OCI-LY3 (cell line): ENCODE data around the gene HOXB3.

Experiments
- H2AFZ ChIP-seq: fragments of 200-600, 300-600 bp; shearing (Covaris generic); 2 replicates; pipeline ENCODE4 v1.6.0; 2014; ENCODE audit warnings: antibody characterized with exemption, low read depth, low read length
- H3K27ac ChIP-seq: fragments of 200-600, 300-600 bp; sonication (generic); 2 replicates; pipeline ENCODE4 v1.5.1; 2014; ENCODE audit warnings: mild to moderate bottlenecking, low read length, moderate library complexity, mixed read lengths
- H3K27me3 ChIP-seq: fragments of 200-600, 300-600 bp; sonication (generic); 2 replicates; pipeline ENCODE4 v1.6.1; 2014; ENCODE audit warnings: low read depth, low read length, mixed read lengths
- H3K36me3 ChIP-seq: fragments of 200-600, 300-600 bp; sonication (generic); replicated peaks from 2 replicates; pipeline ENCODE3; 2014; ENCODE audit warnings: low read depth, low read length, mixed read lengths
- H3K4me1 ChIP-seq: fragments of 300-600, 200-600 bp; sonication (generic); 2 replicates; pipeline ENCODE4 v1.6.1; 2014; ENCODE audit warnings: low read length, mixed read lengths
- H3K4me2 ChIP-seq: fragments of 200-600, 300-600 bp; sonication (generic); 2 replicates; pipeline ENCODE4 v1.6.1; 2014; ENCODE audit warnings: low read length, mixed read lengths
- H3K4me3 ChIP-seq: fragments of 300-600, 200-600 bp; sonication (generic); 2 replicates; pipeline ENCODE4 v1.5.1; 2014; ENCODE audit warnings: antibody characterized with exemption, mild to moderate bottlenecking, low read length, moderate library complexity
- H3K79me2 ChIP-seq: fragments of 300-600, 200-600 bp; shearing (Covaris generic); 2 replicates; pipeline ENCODE4 v1.6.1; 2014; ENCODE audit warnings: mild to moderate bottlenecking, low read length, mixed read lengths
- H3K9ac ChIP-seq: fragments of 300-600, 200-600 bp; shearing (Covaris generic); 2 replicates; pipeline ENCODE4 v1.6.0; 2014; ENCODE audit warnings: mild to moderate bottlenecking, low read length, moderate library complexity
- H3K9me3 ChIP-seq: fragments of 200-600, 300-600 bp; shearing (Covaris generic); 2 replicates; pipeline ENCODE4 v1.6.1; 2014; ENCODE audit warnings: low read length, mixed read lengths; ENCODE audit not compliant: insufficient read depth
- H4K20me1 ChIP-seq: fragments of 200-600, 300-600 bp; sonication (generic); 2 replicates; pipeline ENCODE4 v1.6.1; 2016; ENCODE audit warnings: low read length, mixed read lengths; ENCODE audit not compliant: insufficient read depth
- EZH2phosphoT487 ChIP-seq: fragments of 200-600 bp; shearing (Covaris generic); IDR thresholded peaks from 2 replicates; pipeline ENCODE4 v1.6.1; 2018; ENCODE audit warnings: antibody characterized with exemption, mixed run types, low read depth
- TF ChIP-seq, protein P1 (sequence below): fragments of 200-600, 300-600 bp; sonication (generic); IDR thresholded peaks from 2 replicates; pipeline ENCODE4 v1.5.1; 2014; ENCODE audit warnings: antibody characterized with exemption, low read length, low read depth

HOXB3 gene

DNA sequence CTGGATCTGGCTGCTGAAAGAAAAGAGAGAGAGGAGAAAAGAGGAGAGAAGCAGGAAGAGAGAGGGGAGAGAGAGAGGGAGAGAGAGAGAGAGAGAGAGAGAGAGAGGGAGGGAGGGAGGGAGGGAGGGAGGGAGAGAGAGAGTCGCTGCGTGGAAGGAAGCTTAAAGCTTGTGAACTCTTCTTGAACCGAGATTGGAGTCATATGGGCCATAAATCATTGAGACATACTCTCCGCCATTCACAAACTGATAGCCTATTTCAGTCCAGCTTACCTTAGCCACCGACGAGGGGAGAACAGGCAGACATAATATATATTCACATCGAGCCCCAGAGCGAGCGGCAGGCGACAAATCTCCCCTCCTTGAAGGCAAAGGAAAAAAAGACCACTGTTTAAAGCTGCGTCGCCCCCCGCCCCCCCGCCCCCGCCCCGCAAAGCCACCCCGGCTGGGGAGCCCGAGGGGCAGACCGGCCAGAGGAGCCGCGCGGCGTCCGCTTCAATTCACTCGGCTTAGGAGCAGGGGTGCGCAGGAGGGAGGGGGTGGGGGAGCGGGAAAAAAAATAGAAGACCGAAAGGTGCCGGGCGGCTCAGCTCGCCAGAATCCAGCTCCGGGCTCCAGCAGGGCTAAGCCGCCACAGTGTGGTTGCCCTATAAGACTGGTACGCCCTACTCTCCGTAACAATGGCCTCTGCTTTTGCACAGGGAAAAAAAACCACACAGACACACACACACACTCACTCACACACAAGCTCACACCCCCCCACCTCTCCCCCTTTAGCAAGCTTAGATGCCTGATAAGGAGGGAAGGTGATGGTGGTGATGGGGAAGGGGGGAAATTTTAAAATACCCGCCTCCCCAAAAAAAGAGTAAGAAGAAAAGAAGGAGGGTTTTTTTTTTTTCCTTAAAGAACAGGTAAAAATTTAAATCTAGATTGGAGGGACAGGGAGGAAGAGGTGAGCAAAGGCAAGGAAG lies 34.5 kb downstream of the HOXB3 start:
- Histone ChIP-seq H2AFZ (no peak overlapping the region), H3K9ac (peak overlapping the region; percentile 55), H3K4me3 (peak overlapping the region; percentile 63), H3K27me3 (no peaks in the 10 kb centered on the region), H3K9me3 (no peaks in the 10 kb centered on the region), H3K36me3 (peaks cover 14% of the 10 kb centered on the region), H3K79me2 (peaks cover 33% of the 10 kb centered on the region), H3K4me2 (peak overlapping the region; percentile 47), H3K27ac (peak overlapping the region; percentile 35), H3K4me1 (peaks cover 47% of the 10 kb centered on the region), H4K20me1 (no peaks in the 10 kb centered on the region)
- TF ChIP-seq EZH2phosphoT487 = no peak
- TF ChIP-seq, protein P1, sequence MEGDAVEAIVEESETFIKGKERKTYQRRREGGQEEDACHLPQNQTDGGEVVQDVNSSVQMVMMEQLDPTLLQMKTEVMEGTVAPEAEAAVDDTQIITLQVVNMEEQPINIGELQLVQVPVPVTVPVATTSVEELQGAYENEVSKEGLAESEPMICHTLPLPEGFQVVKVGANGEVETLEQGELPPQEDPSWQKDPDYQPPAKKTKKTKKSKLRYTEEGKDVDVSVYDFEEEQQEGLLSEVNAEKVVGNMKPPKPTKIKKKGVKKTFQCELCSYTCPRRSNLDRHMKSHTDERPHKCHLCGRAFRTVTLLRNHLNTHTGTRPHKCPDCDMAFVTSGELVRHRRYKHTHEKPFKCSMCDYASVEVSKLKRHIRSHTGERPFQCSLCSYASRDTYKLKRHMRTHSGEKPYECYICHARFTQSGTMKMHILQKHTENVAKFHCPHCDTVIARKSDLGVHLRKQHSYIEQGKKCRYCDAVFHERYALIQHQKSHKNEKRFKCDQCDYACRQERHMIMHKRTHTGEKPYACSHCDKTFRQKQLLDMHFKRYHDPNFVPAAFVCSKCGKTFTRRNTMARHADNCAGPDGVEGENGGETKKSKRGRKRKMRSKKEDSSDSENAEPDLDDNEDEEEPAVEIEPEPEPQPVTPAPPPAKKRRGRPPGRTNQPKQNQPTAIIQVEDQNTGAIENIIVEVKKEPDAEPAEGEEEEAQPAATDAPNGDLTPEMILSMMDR = no peak

DNA sequence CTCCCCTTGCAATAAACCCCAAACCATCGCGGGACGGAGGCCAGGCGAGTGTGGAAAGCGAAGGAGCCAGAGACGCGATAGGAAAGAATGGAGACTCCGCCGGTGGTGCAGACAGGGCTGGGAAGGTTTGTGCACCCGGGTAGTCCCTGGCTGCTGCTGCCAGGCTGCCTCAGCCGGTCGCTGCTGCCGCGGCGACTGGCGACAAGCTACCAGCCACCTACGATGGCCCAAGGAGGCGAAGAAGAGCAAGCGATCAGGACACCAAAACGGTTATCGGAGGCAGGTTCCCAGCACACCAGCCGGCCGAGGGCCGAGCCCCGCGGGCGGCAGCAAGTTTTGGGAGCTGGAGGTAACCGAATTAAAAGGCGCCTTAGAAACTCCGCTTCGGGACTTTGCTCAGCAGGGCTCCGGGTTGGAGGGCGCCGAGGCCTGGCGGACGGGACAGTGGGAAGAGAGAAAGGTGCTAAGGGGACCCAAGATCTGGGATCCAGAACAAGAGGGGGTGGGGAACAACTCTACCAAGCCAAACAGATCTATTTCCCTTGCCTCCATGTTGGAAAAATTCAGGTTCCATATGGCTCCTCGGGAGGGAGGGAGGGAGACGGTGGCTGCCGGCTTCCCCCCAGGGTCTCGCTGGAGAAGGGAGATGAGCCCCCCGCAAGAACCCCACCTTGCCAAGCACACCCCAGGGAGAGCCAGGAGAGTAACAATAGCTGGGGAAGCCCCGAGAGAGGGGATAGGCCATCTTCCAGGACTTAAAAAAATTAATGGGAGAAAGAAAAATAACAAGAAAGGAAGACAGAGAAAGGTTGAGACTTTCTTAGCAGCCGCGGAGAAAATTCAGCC lies 35.4 kb downstream of the HOXB3 start:
- H3K36me3 ChIP-seq = peaks cover 23% of the 10 kb centered on the region
- H3K4me1 ChIP-seq = peaks cover 47% of the 10 kb centered on the region
- H3K27ac ChIP-seq = peak overlapping the region; percentile 35
- peak overlapping the region; percentile 62; the same call in 1 of the 2 replicates for H3K4me3 ChIP-seq
- H3K4me2 ChIP-seq = peak overlapping the region; percentile 77
- no peaks in the 10 kb centered on the region for H3K27me3 ChIP-seq
- H3K9me3 ChIP-seq = no peaks in the 10 kb centered on the region
- peaks cover 36% of the 10 kb centered on the region for H3K79me2 ChIP-seq
- peak overlapping the region; percentile 55 for H3K9ac ChIP-seq
- TF ChIP-seq, protein P1 = no peak
- TF ChIP-seq EZH2phosphoT487 = no peak
- H4K20me1 ChIP-seq = no peaks in the 10 kb centered on the region
- H2AFZ ChIP-seq = no peak overlapping the region

DNA sequence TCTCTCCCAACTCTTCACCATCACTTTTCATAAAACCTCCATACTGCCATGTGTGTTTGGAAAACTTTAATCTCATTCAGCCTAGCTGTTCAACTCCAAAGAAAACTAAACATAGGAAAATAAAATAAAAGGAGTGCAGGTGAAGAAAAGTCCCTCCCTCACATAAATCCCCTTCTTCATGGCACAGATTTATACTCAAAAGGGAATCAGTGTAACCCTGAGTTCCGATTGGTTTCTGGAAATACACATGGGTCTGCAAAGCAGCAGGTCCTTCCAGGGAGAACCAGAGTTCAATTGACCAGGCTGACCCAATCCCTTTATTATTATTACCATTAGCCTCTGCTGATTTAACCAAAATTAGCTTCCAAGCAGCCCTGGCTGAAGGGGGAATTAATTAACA lies 36.2 kb downstream of the HOXB3 start:
- H3K36me3 ChIP-seq = peaks cover 24% of the 10 kb centered on the region
- no peaks in the 10 kb centered on the region for H3K9me3 ChIP-seq
- H3K9ac ChIP-seq = peak overlapping the region; percentile 81
- H3K27me3 ChIP-seq = no peaks in the 10 kb centered on the region
- peak overlapping the region; percentile 77 for H3K4me2 ChIP-seq
- H2AFZ ChIP-seq = no peak overlapping the region
- H3K4me3 ChIP-seq = peak overlapping the region; percentile 62; the same call in 1 of the 2 replicates
- peaks cover 47% of the 10 kb centered on the region for H3K4me1 ChIP-seq
- peak overlapping the region; percentile 94 for H3K27ac ChIP-seq
- TF ChIP-seq, protein P1 = no peak
- no peak for TF ChIP-seq EZH2phosphoT487
- no peaks in the 10 kb centered on the region for H4K20me1 ChIP-seq
- H3K79me2 ChIP-seq = peaks cover 36% of the 10 kb centered on the region

DNA sequence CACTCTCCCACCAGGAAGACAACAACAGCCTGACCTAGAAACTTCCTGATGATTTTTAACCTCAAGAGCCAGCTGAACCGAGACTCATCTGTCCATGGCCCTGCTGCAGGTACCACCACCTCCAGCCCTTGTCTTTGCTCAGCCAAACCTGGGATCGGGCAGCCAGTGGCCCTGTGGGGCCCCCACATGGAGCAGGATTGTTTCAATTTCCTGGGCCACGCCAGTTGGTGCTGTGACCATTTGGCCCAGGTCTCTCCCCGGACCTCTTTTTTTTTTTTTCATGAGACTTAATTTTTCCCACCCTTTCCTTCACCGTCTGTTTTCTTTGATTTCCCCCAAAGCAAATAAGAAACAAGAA lies 36.9 kb downstream of the HOXB3 start:
- Histone ChIP-seq H3K9ac (peak overlapping the region; percentile 81), H3K36me3 (peaks cover 24% of the 10 kb centered on the region), H3K4me2 (peak overlapping the region; percentile 77), H2AFZ (no peak overlapping the region; the same call in 1 of the 2 replicates), H3K27me3 (no peaks in the 10 kb centered on the region), H4K20me1 (no peaks in the 10 kb centered on the region), H3K9me3 (no peaks in the 10 kb centered on the region), H3K4me1 (peaks cover 47% of the 10 kb centered on the region), H3K4me3 (peak overlapping the region; percentile 62), H3K27ac (peak overlapping the region; percentile 94), H3K79me2 (peaks cover 36% of the 10 kb centered on the region)
- TF ChIP-seq, protein P1 = no peak
- TF ChIP-seq EZH2phosphoT487 = no peak
